NCI-H82 treated with DMSO at 0.1 percent for 48 hours (cell line): ENCODE results near the gene MAP3K19.
"Not testable (repeated sequence)": the region's sequence is repeated elsewhere in the genome, so short reads cannot be mapped to it uniquely, and the experiment has no call there.

Source experiments
- DNase-seq: peaks from one replicate; lab custom pipeline; 2025; ENCODE audit not compliant: unreplicated experiment; lab: John Stamatoyannopoulos, UW

MAP3K19 gene, protein sequence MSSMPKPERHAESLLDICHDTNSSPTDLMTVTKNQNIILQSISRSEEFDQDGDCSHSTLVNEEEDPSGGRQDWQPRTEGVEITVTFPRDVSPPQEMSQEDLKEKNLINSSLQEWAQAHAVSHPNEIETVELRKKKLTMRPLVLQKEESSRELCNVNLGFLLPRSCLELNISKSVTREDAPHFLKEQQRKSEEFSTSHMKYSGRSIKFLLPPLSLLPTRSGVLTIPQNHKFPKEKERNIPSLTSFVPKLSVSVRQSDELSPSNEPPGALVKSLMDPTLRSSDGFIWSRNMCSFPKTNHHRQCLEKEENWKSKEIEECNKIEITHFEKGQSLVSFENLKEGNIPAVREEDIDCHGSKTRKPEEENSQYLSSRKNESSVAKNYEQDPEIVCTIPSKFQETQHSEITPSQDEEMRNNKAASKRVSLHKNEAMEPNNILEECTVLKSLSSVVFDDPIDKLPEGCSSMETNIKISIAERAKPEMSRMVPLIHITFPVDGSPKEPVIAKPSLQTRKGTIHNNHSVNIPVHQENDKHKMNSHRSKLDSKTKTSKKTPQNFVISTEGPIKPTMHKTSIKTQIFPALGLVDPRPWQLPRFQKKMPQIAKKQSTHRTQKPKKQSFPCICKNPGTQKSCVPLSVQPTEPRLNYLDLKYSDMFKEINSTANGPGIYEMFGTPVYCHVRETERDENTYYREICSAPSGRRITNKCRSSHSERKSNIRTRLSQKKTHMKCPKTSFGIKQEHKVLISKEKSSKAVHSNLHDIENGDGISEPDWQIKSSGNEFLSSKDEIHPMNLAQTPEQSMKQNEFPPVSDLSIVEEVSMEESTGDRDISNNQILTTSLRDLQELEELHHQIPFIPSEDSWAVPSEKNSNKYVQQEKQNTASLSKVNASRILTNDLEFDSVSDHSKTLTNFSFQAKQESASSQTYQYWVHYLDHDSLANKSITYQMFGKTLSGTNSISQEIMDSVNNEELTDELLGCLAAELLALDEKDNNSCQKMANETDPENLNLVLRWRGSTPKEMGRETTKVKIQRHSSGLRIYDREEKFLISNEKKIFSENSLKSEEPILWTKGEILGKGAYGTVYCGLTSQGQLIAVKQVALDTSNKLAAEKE (N-terminal part only)

DNA sequence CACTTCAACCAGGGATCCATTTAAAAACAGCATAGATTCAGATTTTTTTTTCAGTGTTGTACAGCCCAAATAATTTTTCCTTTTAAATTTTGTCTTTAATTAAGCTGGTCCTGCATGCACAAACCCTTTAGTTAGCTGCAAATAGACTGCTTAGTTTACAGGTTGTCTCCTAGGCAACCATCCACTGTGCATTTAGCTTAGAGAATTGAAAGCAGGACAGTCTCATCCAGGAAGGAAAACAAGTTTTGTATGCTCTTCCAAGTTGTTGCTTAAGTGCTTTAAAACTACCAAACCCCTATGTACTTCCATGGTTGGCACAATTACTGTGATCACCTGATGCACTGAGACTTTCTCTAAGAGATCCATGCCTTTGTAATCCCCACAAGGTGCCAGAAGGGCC lies at the start of gene MAP3K19:
TSS of gene MAP3K19 (minus strand) at position 148 of the 400 bp plus-strand sequence. CDS start 22,800 bp downstream, outside the sequence.
- no peak for DNase-seq

DNA sequence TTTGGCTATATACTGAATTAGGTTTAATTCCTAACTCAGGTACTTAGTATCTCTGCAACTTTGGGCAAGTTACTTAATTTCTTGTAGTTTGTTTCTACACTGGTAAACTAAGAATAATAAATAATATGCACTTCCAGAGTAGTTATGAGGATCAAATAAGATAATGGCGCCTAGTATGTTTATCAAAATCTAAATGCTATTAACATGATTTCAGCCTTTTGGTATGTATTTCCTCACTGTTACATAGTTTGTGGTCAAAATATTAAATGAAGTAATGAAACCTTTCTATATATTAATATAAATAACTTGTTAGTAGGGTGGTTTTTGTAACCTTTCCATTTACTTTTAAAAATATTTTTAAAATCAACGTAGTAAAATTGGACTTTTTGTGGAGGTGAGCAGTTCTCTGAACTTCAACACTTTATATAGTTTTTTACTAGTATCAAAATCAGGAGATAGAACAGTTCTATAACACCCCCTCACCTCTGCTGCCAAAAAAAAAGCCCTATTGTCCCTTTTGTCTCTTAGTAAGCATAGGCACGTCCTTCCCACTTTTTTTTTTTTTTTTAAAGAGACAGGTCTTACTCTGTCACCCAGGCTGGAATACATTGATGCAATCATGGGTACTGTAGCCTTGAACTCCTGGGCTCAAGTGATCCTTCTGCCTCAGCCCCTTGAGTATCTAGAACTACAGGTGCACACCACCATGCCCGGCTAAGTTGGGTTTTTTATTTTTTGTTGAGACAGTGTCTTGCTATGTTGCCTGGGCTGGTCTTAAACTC lies 49.6 kb upstream of the MAP3K19 start:
- DNase-seq, result no peak

DNA sequence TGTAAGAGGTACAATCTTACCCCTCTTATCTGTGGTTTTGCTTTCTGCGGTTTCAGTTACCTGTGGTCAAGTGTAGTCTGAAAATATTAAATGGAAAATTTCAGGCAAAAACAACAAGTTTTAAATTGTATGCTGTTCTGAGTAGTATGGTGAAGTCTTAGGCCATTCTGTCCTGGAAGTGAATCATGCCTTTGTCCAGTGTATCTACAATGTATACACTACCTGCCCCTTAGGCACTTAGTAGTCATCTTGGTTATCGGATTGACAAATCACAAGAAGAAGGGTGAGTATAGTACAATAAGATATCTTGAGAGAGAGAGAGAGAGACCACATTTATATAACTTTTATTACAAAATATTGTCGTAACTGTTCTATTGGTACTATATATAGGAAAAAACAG lies 48.3 kb upstream of the MAP3K19 start:
- no peak for DNase-seq

DNA sequence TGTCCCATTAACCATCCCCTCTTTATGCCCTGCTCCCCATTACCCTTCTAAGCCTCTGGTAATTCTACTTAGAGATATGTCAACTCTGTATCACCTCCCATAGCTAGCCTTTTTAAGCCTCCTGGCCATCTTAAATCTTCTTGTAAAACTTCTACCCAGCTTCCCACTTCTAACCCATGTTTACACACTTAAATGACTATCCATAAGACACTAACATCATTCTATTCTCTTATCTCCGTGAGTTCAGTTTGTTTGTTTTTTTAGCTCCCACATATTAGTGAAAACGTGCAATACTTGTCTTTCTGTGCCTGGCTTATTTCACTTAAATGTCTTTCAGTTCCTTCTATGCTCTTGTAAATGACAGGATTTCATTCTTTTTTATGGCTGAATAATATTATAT lies 47.3 kb upstream of the MAP3K19 start:
- peak; percentile 67 for DNase-seq

DNA sequence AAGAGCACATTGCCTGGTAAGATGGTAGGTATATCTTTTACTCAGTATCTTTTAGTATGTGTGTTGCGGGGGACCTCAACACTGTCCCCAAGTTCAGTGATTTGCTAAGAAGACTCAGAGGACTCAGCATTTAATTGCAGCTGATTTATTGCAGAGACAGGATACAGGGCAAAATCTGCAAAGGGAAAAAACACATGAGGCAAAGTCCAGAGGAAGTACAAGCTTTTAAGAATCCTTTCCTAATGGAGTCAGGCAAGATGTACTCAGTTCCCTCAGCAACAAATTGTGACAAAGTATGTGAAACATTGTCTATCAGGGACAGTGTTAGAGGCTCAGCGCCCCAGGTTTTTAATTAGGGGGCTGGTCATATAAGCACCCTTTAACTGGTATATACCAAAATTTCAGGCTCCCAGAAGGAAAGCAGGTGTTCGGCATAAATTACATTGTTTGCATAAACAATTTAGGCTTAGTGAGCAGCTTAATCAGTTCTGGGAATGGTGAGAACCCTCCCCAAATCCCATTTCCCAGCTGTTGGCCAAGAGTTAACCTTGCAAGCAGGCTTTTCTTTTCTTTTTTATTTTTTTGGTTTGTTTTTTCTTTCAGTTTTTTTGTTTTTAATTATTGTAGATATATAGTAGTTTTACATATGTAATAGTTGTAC lies 46.6 kb upstream of the MAP3K19 start:
- DNase-seq, result peak; percentile 88

DNA sequence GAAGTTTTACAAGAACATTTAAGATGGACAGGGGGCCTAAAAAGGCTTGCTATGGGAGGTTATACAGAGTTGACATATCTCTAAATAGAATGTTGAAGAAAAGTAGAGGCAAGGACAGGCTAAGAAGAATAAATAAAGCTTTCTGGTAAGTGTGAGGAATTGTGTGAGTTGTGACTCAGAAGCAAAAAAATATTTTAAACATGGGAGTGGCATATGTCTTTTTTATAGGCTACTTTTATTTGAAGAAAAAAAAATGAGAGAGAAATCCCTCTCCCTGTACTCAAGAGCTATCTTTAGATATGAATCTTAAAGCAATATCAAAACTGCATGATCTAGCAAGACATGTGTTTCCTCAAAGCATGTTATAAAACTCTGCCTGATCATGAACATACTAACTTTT lies 45.9 kb upstream of the MAP3K19 start:
- no peak for DNase-seq

DNA sequence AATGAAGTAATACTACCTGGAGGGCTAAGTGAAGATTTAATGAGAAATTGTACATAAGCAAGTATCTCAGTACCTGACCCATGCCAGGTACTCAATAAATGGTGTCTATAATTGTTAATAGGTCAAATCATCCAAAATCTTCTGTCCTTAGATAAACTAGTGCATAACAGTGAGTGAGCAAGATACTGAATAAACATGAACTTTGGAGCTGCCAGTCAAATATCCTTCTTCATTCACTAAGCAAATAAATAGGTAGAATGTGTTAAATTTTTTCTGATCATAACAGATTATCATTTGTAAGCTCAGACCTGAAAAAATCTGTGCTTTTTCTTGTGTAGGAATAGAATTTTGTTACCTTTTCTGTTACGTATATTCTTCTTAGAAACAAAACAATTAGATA lies 44.4 kb upstream of the MAP3K19 start:
- no peak for DNase-seq

DNA sequence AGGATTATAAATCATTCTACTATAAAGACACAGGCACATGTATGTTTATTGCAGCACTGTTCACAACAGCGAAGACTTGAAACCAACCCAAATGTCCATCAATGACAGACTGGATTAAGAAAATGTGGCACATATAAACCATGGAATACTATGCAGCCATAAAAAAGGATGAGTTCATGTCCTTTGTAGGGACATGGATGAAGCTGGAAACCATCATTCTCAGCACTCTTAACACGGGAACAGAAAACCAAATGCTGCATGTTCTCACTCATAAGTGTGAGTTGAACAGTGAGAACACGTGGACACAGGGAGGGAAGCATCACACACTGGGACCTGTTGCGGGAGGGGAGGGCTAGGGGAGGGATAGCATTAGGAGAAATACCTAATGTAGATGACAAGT lies 42.4 kb upstream of the MAP3K19 start:
- DNase-seq, result not testable (repeated sequence)

DNA sequence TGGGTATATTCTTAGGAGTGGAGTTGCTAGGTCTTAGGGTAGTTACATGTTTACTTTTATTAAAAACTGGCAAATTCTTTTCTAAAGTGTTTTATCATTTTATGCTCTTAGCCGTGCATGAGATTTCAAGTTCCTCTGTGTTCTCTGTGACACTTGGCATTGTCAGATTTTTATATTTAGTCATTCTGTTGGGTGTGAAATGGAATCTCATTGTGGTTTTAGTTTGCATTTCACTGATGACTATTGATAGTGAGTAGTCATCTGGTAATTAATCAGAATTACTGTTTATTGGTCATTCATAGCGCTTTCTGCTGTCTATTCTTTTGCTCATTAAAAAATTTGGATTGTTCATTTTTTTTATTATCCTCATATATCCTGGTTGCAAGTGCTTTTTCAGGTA lies 39.0 kb upstream of the MAP3K19 start:
- no peak for DNase-seq

DNA sequence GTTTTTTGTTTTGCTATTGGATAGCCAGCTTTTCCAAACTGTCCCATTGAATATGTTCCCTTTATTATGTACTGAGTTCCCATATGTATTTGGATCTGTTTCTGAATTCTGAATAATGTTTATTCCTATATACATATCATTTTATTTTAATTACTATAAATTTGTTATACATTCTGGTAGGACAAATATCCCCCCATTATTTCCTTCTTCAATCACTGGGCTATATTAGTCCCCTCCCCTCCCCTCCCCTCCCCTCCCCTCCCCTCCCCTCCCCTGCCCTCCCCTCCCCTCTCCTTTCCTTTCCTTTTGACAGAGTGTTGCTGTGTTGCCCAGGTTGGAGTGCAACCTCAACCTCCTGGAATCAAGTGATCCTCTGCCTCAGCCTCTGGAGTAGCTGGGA lies 31.2 kb upstream of the MAP3K19 start:
- DNase-seq, result no peak

DNA sequence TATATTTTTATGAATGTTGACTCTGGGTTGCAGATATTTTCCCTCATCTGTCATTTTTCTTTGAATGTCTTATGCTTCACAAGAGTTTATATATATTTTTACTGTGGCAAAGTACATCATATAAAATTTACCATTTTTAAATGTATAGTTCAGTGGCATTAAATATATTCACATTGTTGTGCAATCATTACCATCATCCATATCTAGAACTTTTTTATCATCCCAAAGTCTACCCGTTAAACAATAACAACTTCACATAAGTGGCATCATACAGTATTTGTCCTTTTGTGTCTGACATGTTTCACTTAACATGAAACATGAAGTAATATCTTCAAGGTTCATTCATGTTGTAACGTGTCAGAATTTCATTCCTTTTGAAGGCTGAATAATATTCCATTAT lies 29.3 kb upstream of the MAP3K19 start:
- no peak for DNase-seq

DNA sequence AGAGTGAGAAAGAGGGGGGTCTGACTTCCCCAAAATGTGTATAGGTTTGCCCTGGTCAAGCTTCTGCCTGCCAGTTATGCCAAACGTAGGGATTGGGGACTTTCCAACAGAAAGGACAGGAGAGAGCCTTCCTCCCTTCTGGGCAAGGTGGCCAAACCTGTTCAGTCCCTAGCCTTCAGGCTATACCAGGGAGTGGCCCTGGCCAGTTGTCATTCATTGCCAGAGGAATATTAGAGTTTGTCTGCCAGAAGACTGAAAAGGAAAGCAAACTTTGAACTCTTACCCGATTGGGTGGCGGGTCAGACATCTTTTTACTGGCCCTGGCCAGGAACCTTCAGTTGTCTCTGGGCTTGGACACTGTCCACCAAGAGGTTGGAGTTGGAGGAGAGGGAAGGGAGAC lies 27.0 kb upstream of the MAP3K19 start:
- DNase-seq, result no peak

DNA sequence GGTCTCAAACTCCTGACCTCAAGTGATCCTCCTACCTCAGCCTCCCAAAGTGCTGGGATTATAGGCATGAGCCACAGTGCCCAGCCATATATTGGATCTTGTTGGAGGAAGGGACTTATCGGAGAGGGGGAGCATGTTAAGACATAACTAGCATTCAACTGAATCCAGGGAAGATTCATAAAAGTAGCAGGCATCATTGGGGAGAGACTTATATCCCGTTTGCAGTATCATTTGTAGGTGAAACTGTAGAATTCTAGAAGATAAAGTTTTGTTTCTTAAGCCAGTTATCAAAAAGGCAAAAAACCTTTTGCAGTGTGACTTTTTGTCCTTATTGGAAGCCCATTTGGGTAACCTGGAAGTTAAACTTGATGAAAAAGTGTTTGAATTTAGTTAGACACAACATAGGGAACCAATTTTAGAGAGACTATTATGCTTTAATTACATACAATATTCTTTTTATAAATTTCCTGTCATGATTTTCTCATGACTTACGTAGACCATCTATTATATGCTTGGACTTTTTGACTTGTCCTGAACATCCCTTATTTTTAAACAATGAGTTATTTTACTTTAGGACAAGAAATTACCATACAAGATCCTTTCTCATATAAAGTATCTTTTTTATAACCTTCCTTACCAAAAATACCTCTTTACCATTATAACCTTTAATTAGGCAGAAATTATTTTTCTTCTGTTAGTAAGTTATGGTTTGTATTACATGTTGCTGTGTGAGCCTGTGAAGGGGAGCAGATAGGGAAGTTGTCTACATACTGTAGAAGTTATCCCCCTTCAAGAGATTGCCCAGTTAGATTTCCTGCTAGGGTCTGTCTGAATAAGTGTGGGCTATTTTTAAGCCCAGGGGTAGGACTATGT lies 25.1 kb upstream of the MAP3K19 start:
- no peak for DNase-seq

DNA sequence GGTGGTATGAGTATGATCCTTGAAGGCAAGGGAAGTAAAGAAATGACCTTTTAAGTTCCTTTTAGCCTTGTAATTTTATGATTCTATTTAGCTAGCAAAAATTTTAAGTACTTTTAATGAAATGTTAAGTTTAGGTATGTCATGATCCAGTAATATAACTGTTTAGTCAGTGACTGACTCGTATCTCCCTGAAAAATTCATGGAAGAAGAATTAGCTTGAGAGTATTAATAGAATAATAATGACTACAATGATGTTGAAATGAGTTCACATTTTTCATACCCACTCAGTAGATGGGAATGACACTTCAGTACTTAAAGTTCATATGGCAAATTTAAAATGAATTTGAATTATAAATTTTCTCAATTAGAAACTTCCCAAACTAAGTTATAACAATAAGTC lies 19.5 kb upstream of the MAP3K19 start:
- no peak for DNase-seq

DNA sequence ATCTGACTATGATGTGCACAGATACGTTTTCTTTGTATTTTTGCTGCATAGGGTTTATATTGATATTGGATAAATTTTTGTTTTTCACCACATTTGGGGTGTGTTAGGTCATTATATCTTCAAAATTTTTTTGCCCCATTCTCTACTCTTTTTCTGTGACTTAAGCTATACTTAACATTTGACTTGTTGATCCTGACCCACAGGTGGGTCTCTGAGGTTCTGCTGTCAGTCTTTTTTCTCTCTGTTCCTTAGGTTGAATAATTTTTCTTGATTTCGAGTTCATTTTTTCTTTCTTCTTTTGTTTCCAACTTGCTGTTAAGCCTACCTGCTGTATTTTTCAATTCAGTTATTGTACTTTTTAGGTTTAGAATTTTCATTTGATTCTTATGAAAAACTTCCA lies 16.9 kb upstream of the MAP3K19 start:
- DNase-seq, result no peak

DNA sequence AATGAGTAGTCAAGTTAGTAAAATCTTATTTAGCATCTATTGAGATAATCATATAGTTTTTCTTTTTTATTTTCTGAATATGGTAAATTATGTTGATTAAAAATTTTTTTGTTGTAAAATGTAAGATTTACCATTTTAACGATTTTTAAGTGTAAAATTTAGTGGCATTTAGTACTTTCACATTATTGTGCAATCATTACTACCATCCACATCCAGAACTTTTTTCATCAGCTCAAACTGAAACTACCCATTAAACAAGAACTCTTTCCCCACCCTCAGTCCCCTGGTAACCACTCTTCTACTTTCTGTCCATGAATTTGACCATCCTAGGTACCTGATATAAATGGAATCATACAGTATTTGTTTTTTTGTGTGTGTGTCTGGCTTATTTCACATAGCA lies 16.0 kb upstream of the MAP3K19 start:
- DNase-seq, result no peak

DNA sequence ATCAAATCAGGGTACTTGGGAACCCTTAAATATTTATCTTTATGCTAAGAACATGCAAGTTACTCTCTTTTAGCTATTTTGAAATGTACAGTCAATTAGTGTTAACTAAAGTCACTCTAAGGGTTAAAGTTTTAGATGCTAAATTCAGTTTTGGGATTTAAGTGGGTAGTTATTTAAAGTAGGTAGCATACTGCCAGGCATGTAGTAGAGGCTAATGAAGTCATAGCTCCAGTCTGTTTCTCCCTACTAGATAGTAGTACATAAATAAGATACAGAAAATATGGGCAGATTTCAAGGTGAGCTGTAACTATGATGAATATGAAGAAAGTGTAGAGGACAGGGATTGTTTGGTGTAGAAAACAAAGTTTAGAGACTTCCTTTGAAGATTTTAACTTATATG lies 12.3 kb upstream of the MAP3K19 start:
- DNase-seq, result no peak

DNA sequence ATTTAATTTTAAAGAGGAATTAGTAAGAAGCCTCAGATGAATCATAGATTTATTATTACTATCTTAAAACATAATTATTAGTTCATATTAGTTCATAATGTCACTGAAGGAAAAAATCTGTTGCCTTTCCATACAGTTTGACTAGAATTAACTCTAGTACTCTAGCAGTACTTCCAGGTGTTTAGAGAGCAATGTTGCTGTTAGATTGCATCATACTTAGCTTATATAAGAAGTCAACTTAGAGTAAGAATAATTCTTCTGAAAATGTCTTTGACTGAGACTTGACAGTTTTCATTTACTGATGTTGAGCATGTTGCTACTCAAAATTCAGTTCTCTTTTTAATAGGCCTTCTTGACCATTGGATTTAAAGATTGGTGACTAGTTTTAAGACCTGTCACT lies 9.5 kb upstream of the MAP3K19 start:
- no peak for DNase-seq

DNA sequence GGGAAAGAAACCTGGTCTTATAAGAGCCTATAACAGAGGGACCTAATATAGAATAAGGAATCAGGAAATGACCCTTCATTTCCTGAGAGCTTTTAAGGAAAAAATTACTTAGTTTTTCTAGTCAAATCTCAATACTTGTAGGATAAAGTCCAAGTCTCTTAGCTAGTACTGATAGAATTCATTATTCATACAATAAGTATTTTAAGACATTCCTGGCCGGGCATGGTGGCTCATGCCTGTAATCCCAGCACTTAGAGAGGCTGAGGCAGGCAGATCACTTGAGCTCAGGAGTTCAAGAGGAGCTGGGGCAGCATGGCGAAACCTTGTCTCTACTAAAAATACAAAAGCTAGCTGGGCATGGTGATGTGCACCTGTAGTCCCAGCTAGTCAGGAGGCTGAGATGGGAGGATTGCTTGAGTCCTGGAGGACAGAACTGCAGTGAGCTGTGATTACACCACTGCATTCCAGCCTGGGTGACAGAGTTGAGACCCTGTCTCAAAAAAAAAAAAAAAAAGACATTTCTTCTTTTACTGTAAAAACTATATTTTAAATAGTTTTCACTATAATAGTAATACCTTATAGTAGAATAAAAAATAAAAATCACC lies 8.0 kb upstream of the MAP3K19 start:
- no peak for DNase-seq
